BJ (cell line): ENCODE data around the gene RITA1. TPM values are rescaled to one million over a fixed set of nuclear protein-coding genes. Genes with fewer than 3 reads are reported as not detected.

Experiments
- CTCF ChIA-PET: fragments of 350-600 bp; formaldehyde crosslinking; extraction: SDS; loops from one replicate; lab custom pipeline; 2021; ENCODE audit warnings: antibody characterized with exemption, inconsistent platforms; lab: Yijun Ruan, JAX
- POLR2A ChIA-PET: fragments of 300-600 bp; sonication (Branson Sonifier 250); formaldehyde crosslinking; extraction: SDS; loops from one replicate; lab custom pipeline; 2021; ENCODE audit warnings: antibody characterized with exemption; lab: Charles Lee
- DNase-seq: peaks from one replicate; pipeline ENCODE4 v3.0.0-alpha.2; 2011; ENCODE audit warnings: low read depth
- H3K27me3 ChIP-seq: 2 replicates; pipeline ENCODE4 v1.6.0; 2011; ENCODE audit warnings: low read length; ENCODE audit not compliant: control insufficient read depth, insufficient read depth
- H3K36me3 ChIP-seq: 2 replicates; pipeline ENCODE4 v1.5.1; 2011; ENCODE audit warnings: low read length; ENCODE audit not compliant: control insufficient read depth, insufficient read depth
- H3K4me3 ChIP-seq: 2 replicates; pipeline ENCODE4 v1.5.1; 2011; ENCODE audit warnings: low read depth, mild to moderate bottlenecking, control low read depth, low read length
- polyA plus RNA-seq: library from polyadenylated mRNA; depleted of rRNA; stranded (reverse); fragments of >200 nt; gene quantifications from 2 replicates; pipeline ENCODE4 v1.2.3, GENCODE V29; 2011
- TF ChIP-seq, protein P1 (sequence below): IDR thresholded peaks from 2 replicates; pipeline ENCODE4 v1.5.1; 2011; ENCODE audit warnings: low read depth, mild to moderate bottlenecking, control low read depth, inconsistent platforms, low read length, moderate library complexity; ENCODE audit not compliant: insufficient read depth

Gene RITA1
- polyA plus RNA-seq, 1 experiment: 19.4 TPM

DNA sequence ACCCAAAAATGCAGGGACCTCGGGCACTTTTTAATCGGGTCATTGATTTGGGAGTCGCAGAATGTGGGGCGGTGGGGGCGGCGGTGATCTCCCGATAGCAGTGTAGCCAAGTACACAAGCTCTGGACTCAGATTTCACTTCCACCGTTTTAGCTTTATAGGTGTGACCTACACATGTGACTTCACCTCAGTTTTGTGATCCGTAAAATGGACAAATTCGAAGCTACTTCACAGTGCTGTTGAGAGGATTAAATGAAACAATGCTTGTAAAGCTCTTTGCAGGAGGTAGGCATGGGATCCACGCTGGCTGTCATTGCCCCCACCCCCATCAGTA lies 478 bp downstream of the RITA1 start:
- DNase-seq: no peak
- ChIA-PET POLR2A (interaction anchor here (0.5 to 0.6 kb wide), 2 partner anchors 30 to 1156 kb away, joined by 6 to 9 read pairs; no protein-coding TSS in a partner anchor), CTCF (interaction anchor here (1.0 to 3.2 kb wide), 2 partner anchors 12 to 71 kb away, joined by 3 to 13 read pairs; no protein-coding TSS in a partner anchor)
- H3K27me3 ChIP-seq: no peaks in the 10 kb centered on the region
- peak overlapping the region; percentile 95 for H3K4me3 ChIP-seq
- TF ChIP-seq, protein P1, sequence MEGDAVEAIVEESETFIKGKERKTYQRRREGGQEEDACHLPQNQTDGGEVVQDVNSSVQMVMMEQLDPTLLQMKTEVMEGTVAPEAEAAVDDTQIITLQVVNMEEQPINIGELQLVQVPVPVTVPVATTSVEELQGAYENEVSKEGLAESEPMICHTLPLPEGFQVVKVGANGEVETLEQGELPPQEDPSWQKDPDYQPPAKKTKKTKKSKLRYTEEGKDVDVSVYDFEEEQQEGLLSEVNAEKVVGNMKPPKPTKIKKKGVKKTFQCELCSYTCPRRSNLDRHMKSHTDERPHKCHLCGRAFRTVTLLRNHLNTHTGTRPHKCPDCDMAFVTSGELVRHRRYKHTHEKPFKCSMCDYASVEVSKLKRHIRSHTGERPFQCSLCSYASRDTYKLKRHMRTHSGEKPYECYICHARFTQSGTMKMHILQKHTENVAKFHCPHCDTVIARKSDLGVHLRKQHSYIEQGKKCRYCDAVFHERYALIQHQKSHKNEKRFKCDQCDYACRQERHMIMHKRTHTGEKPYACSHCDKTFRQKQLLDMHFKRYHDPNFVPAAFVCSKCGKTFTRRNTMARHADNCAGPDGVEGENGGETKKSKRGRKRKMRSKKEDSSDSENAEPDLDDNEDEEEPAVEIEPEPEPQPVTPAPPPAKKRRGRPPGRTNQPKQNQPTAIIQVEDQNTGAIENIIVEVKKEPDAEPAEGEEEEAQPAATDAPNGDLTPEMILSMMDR: no peak
- H3K36me3 ChIP-seq: peaks cover under 1% of the 10 kb centered on the region; the same call in 1 of the 2 replicates

DNA sequence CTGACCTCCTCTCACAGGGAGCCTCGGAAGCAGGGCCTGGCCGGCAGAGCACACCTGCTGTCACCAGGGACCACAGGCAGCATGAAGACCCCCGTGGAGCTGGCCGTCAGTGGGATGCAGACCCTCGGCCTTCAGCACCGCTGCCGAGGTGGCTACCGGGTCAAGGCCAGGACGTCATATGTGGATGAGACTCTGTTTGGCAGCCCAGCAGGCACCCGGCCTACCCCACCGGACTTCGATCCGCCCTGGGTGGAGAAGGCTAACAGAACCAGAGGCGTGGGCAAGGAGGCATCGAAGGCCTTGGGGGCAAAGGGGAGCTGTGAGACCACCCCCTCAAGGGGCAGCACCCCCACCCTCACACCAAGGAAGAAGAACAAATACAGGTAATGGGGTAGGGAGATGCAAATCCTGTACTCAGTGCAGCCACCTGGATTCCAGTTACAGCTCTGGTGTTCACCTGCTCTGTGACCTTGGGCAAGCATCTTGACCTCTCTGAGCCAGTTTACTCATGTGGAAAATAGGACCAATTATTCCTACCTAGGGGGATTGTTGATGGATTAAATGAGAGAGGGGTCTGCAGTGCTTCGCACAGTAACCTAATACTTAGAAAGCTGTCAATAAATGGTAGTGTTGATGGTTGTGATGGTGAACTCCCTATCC lies 1.3 kb downstream of the RITA1 start:
- H3K4me3 ChIP-seq: no peak overlapping the region
- ChIA-PET CTCF (interaction anchor here (0.6 to 3.2 kb wide), 4 partner anchors 12 to 145 kb away, joined by 3 to 13 read pairs (median 3); no protein-coding TSS in a partner anchor), POLR2A (no interaction called here)
- DNase-seq: no peak
- TF ChIP-seq, protein P1: no peak
- H3K36me3 ChIP-seq: peaks cover 7% of the 10 kb centered on the region
- no peaks in the 10 kb centered on the region for H3K27me3 ChIP-seq

DNA sequence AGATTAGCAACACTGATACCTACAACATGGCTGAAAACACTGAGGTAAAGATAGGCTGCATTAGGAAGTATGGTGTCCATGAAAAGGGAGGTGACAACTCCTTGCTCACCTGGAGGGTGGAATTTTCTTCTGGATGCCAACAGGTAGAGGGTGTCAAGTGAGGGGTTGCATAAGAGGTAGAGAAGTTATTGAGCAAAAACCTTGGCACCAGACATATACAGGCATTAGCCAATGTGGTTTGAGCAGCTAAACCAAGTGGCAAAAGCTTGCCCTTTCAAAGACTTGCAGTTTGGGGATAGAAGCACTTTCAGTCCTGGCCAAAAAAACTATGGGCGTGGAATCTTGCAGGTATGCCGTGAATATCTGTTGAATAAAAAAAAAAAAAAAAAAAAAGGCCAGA lies 3.8 kb downstream of the RITA1 start:
- Histone ChIP-seq H3K27me3 (no peaks in the 10 kb centered on the region), H3K36me3 (peaks cover 8% of the 10 kb centered on the region), H3K4me3 (no peak overlapping the region)
- ChIA-PET POLR2A (interaction anchor here (0.6 kb wide), 1 partner anchor 63 kb away, joined by 3 read pairs; no protein-coding TSS in a partner anchor), CTCF (no interaction called here)
- TF ChIP-seq, protein P1: no peak
- no peak for DNase-seq

DNA sequence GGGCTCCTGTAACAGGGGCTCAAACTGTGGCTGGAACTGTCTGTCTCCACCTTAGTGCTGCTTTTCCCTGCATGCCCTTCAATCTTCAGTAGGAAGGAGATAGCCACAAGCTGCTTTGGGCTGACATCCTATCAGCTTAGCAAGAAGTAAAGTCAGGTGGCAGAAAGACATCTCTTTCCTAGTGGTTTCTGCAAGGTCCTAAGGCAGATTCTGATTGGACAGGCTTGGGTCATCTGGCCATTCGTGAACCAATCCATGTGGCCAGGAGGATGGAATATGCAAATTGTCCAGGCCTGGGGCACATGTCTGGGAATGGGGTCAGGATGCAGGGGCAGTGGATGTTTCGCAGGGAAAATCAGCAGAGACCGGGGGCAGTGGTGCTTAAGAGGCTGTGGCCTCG lies 5.2 kb downstream of the RITA1 start:
- no peak overlapping the region for H3K4me3 ChIP-seq
- TF ChIP-seq, protein P1: no peak
- ChIA-PET CTCF (no interaction called here), POLR2A (no interaction called here)
- H3K27me3 ChIP-seq: no peaks in the 10 kb centered on the region
- DNase-seq: no peak
- H3K36me3 ChIP-seq: peaks cover 8% of the 10 kb centered on the region

DNA sequence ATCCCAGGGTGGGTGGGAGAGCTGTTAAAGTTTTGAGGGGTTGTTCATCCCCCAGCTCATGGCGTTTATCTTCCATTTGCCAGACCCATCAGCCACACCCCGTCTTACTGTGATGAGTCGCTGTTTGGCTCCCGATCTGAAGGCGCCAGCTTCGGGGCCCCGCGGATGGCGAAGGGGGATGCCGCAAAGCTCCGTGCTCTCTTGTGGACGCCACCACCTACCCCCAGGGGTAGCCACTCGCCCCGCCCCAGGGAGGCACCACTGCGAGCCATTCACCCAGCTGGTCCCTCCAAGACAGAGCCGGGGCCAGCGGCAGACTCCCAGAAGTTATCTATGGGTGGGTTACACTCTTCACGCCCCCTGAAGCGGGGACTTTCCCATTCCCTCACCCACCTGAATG lies 5.7 kb downstream of the RITA1 start:
- ChIA-PET POLR2A (no interaction called here), CTCF (no interaction called here)

More for the DNA sequence above, 5.7 kb downstream of the RITA1 start:
- peaks cover 8% of the 10 kb centered on the region for H3K36me3 ChIP-seq
- no peaks in the 10 kb centered on the region for H3K27me3 ChIP-seq
- TF ChIP-seq, protein P1: no peak
- no peak for DNase-seq
- no peak overlapping the region for H3K4me3 ChIP-seq
